HEK293 (cell line): ENCODE data around the gene FANCC.

Source experiments
- CTCF ChIA-PET: fragments of 350-600 bp; formaldehyde crosslinking; extraction: SDS; loops from one replicate; lab custom pipeline; 2021; ENCODE audit warnings: antibody characterized with exemption; lab: Yijun Ruan, JAX
- POLR2A ChIA-PET: fragments of 300-600 bp; formaldehyde crosslinking; extraction: SDS; loops from one replicate; lab custom pipeline; 2020; ENCODE audit warnings: antibody characterized with exemption, inconsistent platforms; lab: Yijun Ruan, JAX
- H3K27ac ChIP-seq: fragments of 200-500 bp; sonication (Bioruptor generic); 2 replicates; pipeline ENCODE4 v1.5.1; 2014; ENCODE audit warnings: low read depth, low read length, control low read depth, inconsistent platforms; ENCODE audit errors: extremely low read depth
- H3K36me3 ChIP-seq, 2 experiments: fragments of 200-500 bp in 1 of 2; sonication (Bioruptor generic) in 1 of 2; 1 replicate in 1 of 2; 2 replicates in 1 of 2; pipeline ENCODE4 v1.5.1; 2014 to 2017; ENCODE audit warnings: inconsistent platforms in 2 of 2, low read length in 2 of 2; ENCODE audit not compliant: control insufficient read depth in 2 of 2, insufficient read depth in 1 of 2
- H3K4me1 ChIP-seq: fragments of 200-500 bp; sonication (Bioruptor generic); 2 replicates; pipeline ENCODE4 v1.5.1; 2014; ENCODE audit warnings: mild to moderate bottlenecking, low read length, inconsistent platforms; ENCODE audit not compliant: control insufficient read depth, insufficient read depth
- H3K4me3 ChIP-seq: 2 replicates; pipeline ENCODE4 v1.5.1; 2011; ENCODE audit warnings: low read depth, mild to moderate bottlenecking, control low read depth, low read length, moderate library complexity
- H3K9me3 ChIP-seq: fragments of 200-500 bp; sonication (Bioruptor generic); 2 replicates; pipeline ENCODE4 v1.5.1; 2014; ENCODE audit warnings: low read depth, low read length, inconsistent platforms; ENCODE audit not compliant: control insufficient read depth, insufficient read depth
- BCL11A ChIP-seq: fragments of 450-650 bp; formaldehyde crosslinking; IDR thresholded peaks from 2 replicates; pipeline ENCODE4 v1.5.1; 2016; ENCODE audit warnings: low read depth, missing biosample characterization, missing genetic modification characterization
- HOXA7 ChIP-seq: sonication (generic); formaldehyde crosslinking; IDR thresholded peaks from 2 replicates; pipeline ENCODE4 v1.8.1; 2022; ENCODE audit warnings: missing genetic modification reagents, borderline replicate concordance
- MZF1 ChIP-seq: fragments of 450-650 bp; formaldehyde crosslinking; IDR thresholded peaks from 2 replicates; pipeline ENCODE4 v1.5.1; 2017; ENCODE audit warnings: missing biosample characterization, missing genetic modification characterization, borderline replicate concordance
- REPIN1 ChIP-seq: fragments of 450-650 bp; formaldehyde crosslinking; IDR thresholded peaks from 2 replicates; pipeline ENCODE4 v1.5.1; 2017; ENCODE audit warnings: missing biosample characterization, missing genetic modification characterization, low read depth
- SP3 ChIP-seq: fragments of 450-650 bp; formaldehyde crosslinking; IDR thresholded peaks from 2 replicates; pipeline ENCODE4 v1.5.1; 2016; ENCODE audit warnings: missing biosample characterization, missing genetic modification characterization
- SP7 ChIP-seq: fragments of 450-650 bp; formaldehyde crosslinking; IDR thresholded peaks from 2 replicates; pipeline ENCODE4 v1.5.1; 2016; ENCODE audit warnings: missing biosample characterization, missing genetic modification characterization
- ZBTB21 ChIP-seq: fragments of 450-650 bp; formaldehyde crosslinking; IDR thresholded peaks from 2 replicates; pipeline ENCODE4 v1.5.1; 2017; ENCODE audit warnings: missing biosample characterization, missing genetic modification characterization
- ZBTB7A ChIP-seq: fragments of 450-650 bp; formaldehyde crosslinking; IDR thresholded peaks from 2 replicates; pipeline ENCODE4 v1.5.1; 2016; ENCODE audit warnings: low read depth, missing biosample characterization, missing genetic modification characterization
- ZNF114 ChIP-seq: fragments of 450-650 bp; formaldehyde crosslinking; IDR thresholded peaks from 2 replicates; pipeline ENCODE4 v1.5.0; 2017; ENCODE audit warnings: missing biosample characterization, missing genetic modification characterization
- ZNF175 ChIP-seq: fragments of 450-650 bp; formaldehyde crosslinking; IDR thresholded peaks from 2 replicates; pipeline ENCODE4 v1.5.1; 2016; ENCODE audit warnings: missing biosample characterization, missing genetic modification characterization
- ZNF223 ChIP-seq: fragments of 450-650 bp; formaldehyde crosslinking; IDR thresholded peaks from 2 replicates; pipeline ENCODE4 v1.5.1; 2016; ENCODE audit warnings: missing biosample characterization, missing genetic modification characterization
- ZNF23 ChIP-seq: fragments of 450-650 bp; formaldehyde crosslinking; IDR thresholded peaks from 2 replicates; pipeline ENCODE4 v1.5.1; 2016; ENCODE audit warnings: missing biosample characterization, missing genetic modification characterization, borderline replicate concordance
- ZNF292 ChIP-seq: fragments of 450-650 bp; formaldehyde crosslinking; IDR thresholded peaks from 2 replicates; pipeline ENCODE4 v1.5.1; 2016; ENCODE audit warnings: low read depth, missing biosample characterization, missing genetic modification characterization, borderline replicate concordance
- ZNF311 ChIP-seq: fragments of 450-650 bp; formaldehyde crosslinking; IDR thresholded peaks from 2 replicates; pipeline ENCODE4 v1.5.1; 2017; ENCODE audit warnings: missing biosample characterization, missing genetic modification characterization, borderline replicate concordance
- ZNF549 ChIP-seq: fragments of 450-650 bp; IDR thresholded peaks from 2 replicates; pipeline ENCODE4 v1.5.1; 2018; ENCODE audit warnings: missing biosample characterization, missing genetic modification characterization, mild to moderate bottlenecking, inconsistent platforms, moderate library complexity
- ZNF555 ChIP-seq: fragments of 450-650 bp; formaldehyde crosslinking; conservative IDR thresholded peaks from 2 replicates; pipeline ENCODE4 v1.5.1; 2017; ENCODE audit warnings: missing biosample characterization, mild to moderate bottlenecking, missing genetic modification characterization, inconsistent platforms
- ZNF707 ChIP-seq: fragments of 450-650 bp; formaldehyde crosslinking; IDR thresholded peaks from 2 replicates; pipeline ENCODE4 v1.5.1; 2016; ENCODE audit warnings: missing biosample characterization, missing genetic modification characterization
- ZNF776 ChIP-seq: fragments of 450-650 bp; formaldehyde crosslinking; IDR thresholded peaks from 2 replicates; pipeline ENCODE4 v1.5.0; 2017; ENCODE audit warnings: missing biosample characterization, missing genetic modification characterization, borderline replicate concordance
- ZNF843 ChIP-seq: fragments of 450-650 bp; formaldehyde crosslinking; IDR thresholded peaks from 2 replicates; pipeline ENCODE4 v1.5.1; 2016; ENCODE audit warnings: missing biosample characterization, missing genetic modification characterization
- ZSCAN16 ChIP-seq: fragments of 450-650 bp; formaldehyde crosslinking; IDR thresholded peaks from 2 replicates; pipeline ENCODE4 v1.5.1; 2016; ENCODE audit warnings: missing biosample characterization, missing genetic modification characterization
- TF ChIP-seq, protein P1 (sequence below): fragments of 450-650 bp; formaldehyde crosslinking; IDR thresholded peaks from 2 replicates; pipeline ENCODE4 v1.5.1; 2016; ENCODE audit warnings: missing biosample characterization, missing genetic modification characterization
- TF ChIP-seq, protein P2 (sequence below): fragments of 450-650 bp; formaldehyde crosslinking; IDR thresholded peaks from 2 replicates; pipeline ENCODE4 v1.5.1; 2017; ENCODE audit warnings: missing biosample characterization, missing genetic modification characterization
- TF ChIP-seq, protein P3 (sequence below): fragments of 450-650 bp; formaldehyde crosslinking; IDR thresholded peaks from 2 replicates; pipeline ENCODE4 v1.5.1; 2017; ENCODE audit warnings: missing biosample characterization, missing genetic modification characterization
- TF ChIP-seq, protein P4 (sequence below): fragments of 450-650 bp; formaldehyde crosslinking; IDR thresholded peaks from 2 replicates; pipeline ENCODE4 v1.5.1; 2016; ENCODE audit warnings: missing biosample characterization, missing genetic modification characterization
- TF ChIP-seq, protein P5 (sequence below): fragments of 450-650 bp; formaldehyde crosslinking; IDR thresholded peaks from 2 replicates; pipeline ENCODE4 v1.5.1; 2016; ENCODE audit warnings: missing biosample characterization, missing genetic modification characterization
- TF ChIP-seq, protein P6 (sequence below): fragments of 450-650 bp; formaldehyde crosslinking; IDR thresholded peaks from 2 replicates; pipeline ENCODE4 v1.5.1; 2016; ENCODE audit warnings: missing biosample characterization, missing genetic modification characterization

FANCC gene

GRCh38 chr9:95202076-95202681 is 115.3 kb downstream of the FANCC start:
- no peak overlapping the region for H3K27ac ChIP-seq
- peaks cover 5% of the 10 kb centered on the region; the same call in 1 of the 2 replicates for H3K4me1 ChIP-seq
- H3K36me3 ChIP-seq = no peaks in the 10 kb centered on the region
- H3K4me3 ChIP-seq = no peak overlapping the region
- ChIA-PET CTCF (interaction anchor here (0.7 kb wide), 1 partner anchor 1003 kb away, joined by 4 read pairs; no protein-coding TSS in a partner anchor), POLR2A (no interaction called here)
- H3K9me3 ChIP-seq = no peaks in the 10 kb centered on the region
- TF ChIP-seq ZNF311 (tag by site-specific recombination) (no peak), ZNF175 (tag by site-specific recombination) (no peak), ZNF707 (tag by site-specific recombination) (no peak), ZBTB7A (no peak), ZNF555 (tag by site-specific recombination) (no peak), ZNF23 (no peak), ZSCAN16 (tag by site-specific recombination) (no peak), ZNF549 (tag by site-specific recombination) (no peak), ZNF292 (tag by site-specific recombination) (no peak), HOXA7 (CRISPR knock-in tag) (no peak), MZF1 (no peak), SP3 (no peak)
- TF ChIP-seq, protein P1, sequence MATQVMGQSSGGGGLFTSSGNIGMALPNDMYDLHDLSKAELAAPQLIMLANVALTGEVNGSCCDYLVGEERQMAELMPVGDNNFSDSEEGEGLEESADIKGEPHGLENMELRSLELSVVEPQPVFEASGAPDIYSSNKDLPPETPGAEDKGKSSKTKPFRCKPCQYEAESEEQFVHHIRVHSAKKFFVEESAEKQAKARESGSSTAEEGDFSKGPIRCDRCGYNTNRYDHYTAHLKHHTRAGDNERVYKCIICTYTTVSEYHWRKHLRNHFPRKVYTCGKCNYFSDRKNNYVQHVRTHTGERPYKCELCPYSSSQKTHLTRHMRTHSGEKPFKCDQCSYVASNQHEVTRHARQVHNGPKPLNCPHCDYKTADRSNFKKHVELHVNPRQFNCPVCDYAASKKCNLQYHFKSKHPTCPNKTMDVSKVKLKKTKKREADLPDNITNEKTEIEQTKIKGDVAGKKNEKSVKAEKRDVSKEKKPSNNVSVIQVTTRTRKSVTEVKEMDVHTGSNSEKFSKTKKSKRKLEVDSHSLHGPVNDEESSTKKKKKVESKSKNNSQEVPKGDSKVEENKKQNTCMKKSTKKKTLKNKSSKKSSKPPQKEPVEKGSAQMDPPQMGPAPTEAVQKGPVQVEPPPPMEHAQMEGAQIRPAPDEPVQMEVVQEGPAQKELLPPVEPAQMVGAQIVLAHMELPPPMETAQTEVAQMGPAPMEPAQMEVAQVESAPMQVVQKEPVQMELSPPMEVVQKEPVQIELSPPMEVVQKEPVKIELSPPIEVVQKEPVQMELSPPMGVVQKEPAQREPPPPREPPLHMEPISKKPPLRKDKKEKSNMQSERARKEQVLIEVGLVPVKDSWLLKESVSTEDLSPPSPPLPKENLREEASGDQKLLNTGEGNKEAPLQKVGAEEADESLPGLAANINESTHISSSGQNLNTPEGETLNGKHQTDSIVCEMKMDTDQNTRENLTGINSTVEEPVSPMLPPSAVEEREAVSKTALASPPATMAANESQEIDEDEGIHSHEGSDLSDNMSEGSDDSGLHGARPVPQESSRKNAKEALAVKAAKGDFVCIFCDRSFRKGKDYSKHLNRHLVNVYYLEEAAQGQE (tag by site-specific recombination) = no peak
- TF ChIP-seq, protein P2, sequence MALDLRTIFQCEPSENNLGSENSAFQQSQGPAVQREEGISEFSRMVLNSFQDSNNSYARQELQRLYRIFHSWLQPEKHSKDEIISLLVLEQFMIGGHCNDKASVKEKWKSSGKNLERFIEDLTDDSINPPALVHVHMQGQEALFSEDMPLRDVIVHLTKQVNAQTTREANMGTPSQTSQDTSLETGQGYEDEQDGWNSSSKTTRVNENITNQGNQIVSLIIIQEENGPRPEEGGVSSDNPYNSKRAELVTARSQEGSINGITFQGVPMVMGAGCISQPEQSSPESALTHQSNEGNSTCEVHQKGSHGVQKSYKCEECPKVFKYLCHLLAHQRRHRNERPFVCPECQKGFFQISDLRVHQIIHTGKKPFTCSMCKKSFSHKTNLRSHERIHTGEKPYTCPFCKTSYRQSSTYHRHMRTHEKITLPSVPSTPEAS (tag by site-specific recombination) = no peak
- TF ChIP-seq, protein P3, sequence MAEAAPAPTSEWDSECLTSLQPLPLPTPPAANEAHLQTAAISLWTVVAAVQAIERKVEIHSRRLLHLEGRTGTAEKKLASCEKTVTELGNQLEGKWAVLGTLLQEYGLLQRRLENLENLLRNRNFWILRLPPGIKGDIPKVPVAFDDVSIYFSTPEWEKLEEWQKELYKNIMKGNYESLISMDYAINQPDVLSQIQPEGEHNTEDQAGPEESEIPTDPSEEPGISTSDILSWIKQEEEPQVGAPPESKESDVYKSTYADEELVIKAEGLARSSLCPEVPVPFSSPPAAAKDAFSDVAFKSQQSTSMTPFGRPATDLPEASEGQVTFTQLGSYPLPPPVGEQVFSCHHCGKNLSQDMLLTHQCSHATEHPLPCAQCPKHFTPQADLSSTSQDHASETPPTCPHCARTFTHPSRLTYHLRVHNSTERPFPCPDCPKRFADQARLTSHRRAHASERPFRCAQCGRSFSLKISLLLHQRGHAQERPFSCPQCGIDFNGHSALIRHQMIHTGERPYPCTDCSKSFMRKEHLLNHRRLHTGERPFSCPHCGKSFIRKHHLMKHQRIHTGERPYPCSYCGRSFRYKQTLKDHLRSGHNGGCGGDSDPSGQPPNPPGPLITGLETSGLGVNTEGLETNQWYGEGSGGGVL (tag by site-specific recombination) = no peak
- TF ChIP-seq, protein P4, sequence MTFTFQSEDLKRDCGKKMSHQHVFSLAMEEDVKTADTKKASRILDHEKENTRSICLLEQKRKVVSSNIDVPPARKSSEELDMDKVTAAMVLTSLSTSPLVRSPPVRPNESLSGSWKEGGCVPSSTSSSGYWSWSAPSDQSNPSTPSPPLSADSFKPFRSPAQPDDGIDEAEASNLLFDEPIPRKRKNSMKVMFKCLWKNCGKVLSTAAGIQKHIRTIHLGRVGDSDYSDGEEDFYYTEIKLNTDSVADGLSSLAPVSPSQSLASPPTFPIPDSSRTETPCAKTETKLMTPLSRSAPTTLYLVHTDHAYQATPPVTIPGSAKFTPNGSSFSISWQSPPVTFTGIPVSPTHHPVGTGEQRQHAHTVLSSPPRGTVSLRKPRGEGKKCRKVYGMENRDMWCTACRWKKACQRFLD (tag by site-specific recombination) = no peak

GRCh38 chr9:95201206-95201605 is 116.3 kb downstream of the FANCC start:
- CTCF ChIA-PET = interaction anchor here (0.6 kb wide), 1 partner anchor 65 kb away, joined by 3 read pairs; no protein-coding TSS in a partner anchor
- Histone ChIP-seq H3K27ac (no peak overlapping the region), H3K36me3 (no peaks in the 10 kb centered on the region), H3K9me3 (no peaks in the 10 kb centered on the region), H3K4me3 (no peak overlapping the region), H3K4me1 (no peaks in the 10 kb centered on the region)
- POLR2A ChIA-PET = no interaction called here
- no peak for TF ChIP-seq SP7 (tag by site-specific recombination)
- no peak for TF ChIP-seq ZNF776
- TF ChIP-seq, protein P5, sequence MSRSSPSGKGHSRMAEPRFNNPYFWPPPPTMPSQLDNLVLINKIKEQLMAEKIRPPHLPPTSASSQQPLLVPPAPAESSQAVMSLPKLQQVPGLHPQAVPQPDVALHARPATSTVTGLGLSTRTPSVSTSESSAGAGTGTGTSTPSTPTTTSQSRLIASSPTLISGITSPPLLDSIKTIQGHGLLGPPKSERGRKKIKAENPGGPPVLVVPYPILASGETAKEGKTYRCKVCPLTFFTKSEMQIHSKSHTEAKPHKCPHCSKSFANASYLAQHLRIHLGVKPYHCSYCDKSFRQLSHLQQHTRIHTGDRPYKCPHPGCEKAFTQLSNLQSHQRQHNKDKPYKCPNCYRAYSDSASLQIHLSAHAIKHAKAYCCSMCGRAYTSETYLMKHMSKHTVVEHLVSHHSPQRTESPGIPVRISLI (tag by site-specific recombination) = no peak
- TF ChIP-seq BCL11A (tag by site-specific recombination) = no peak
- TF ChIP-seq REPIN1 (tag by site-specific recombination) = no peak
- TF ChIP-seq ZNF223 (tag by site-specific recombination) = no peak
- TF ChIP-seq ZNF843 (tag by site-specific recombination) = no peak
- TF ChIP-seq ZNF114 (tag by site-specific recombination) = no peak
- no peak for TF ChIP-seq ZBTB21 (tag by site-specific recombination)
- TF ChIP-seq, protein P6, sequence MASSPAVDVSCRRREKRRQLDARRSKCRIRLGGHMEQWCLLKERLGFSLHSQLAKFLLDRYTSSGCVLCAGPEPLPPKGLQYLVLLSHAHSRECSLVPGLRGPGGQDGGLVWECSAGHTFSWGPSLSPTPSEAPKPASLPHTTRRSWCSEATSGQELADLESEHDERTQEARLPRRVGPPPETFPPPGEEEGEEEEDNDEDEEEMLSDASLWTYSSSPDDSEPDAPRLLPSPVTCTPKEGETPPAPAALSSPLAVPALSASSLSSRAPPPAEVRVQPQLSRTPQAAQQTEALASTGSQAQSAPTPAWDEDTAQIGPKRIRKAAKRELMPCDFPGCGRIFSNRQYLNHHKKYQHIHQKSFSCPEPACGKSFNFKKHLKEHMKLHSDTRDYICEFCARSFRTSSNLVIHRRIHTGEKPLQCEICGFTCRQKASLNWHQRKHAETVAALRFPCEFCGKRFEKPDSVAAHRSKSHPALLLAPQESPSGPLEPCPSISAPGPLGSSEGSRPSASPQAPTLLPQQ (tag by site-specific recombination) = no peak
